Neutrophil (primary cell): ENCODE data around the gene ADAMTS13.
"Not testable (repeated sequence)": the region's sequence is repeated elsewhere in the genome, so short reads cannot be mapped to it uniquely, and the experiment has no call there.

Experiments used
- H3K27ac ChIP-seq: fragments of 200-600 bp; sonication (generic); 2 replicates; pipeline ENCODE4 v1.5.1; 2016; ENCODE audit warnings: mild to moderate bottlenecking, moderate library complexity
- H3K27me3 ChIP-seq: fragments of 200-600 bp; sonication (generic); 2 replicates; pipeline ENCODE4 v1.6.0; 2016; ENCODE audit warnings: mild to moderate bottlenecking
- H3K36me3 ChIP-seq: fragments of 200-600 bp; sonication (generic); 2 replicates; pipeline ENCODE4 v1.5.1; 2017
- H3K4me1 ChIP-seq, 2 experiments: fragments of 200-600 bp in 1 of 2; sonication (generic) in 1 of 2; 1 replicate in 1 of 2; 2 replicates in 1 of 2; pipeline versions ENCODE4 v1.5.1 to v1.6.1; 2013 to 2016; ENCODE audit warnings: low read depth in 1 of 2, low read length in 1 of 2, mild to moderate bottlenecking in 1 of 2, moderate library complexity in 1 of 2; ENCODE audit not compliant: control insufficient read depth in 1 of 2, insufficient read depth in 1 of 2
- H3K4me3 ChIP-seq, 2 experiments: fragments of 200-600 bp in 1 of 2; sonication (generic) in 1 of 2; 1 replicate in 1 of 2; 2 replicates in 1 of 2; pipeline ENCODE4 v1.5.1; 2013 to 2016; ENCODE audit warnings: low read depth in 1 of 2, low read length in 1 of 2, mild to moderate bottlenecking in 1 of 2, moderate library complexity in 1 of 2
- H3K9me3 ChIP-seq: fragments of 200-600 bp; sonication (generic); 2 replicates; pipeline ENCODE4 v1.5.1; 2016
- CTCF ChIP-seq: fragments of 200-600 bp; sonication (generic); IDR thresholded peaks from 2 replicates; pipeline ENCODE4 v1.5.1; 2016; ENCODE audit warnings: antibody characterized with exemption

ADAMTS13 gene

GRCh38 chr9:133389025-133389557 lies 33.1 kb upstream of the ADAMTS13 start:
- no peaks in the 10 kb centered on the region for H3K4me1 ChIP-seq
- no peak overlapping the region for H3K27ac ChIP-seq
- no peaks in the 10 kb centered on the region for H3K36me3 ChIP-seq
- no peak overlapping the region for H3K4me3 ChIP-seq
- H3K9me3 ChIP-seq = no peaks in the 10 kb centered on the region
- peaks cover 5% of the 10 kb centered on the region for H3K27me3 ChIP-seq
- no peak for TF ChIP-seq CTCF

GRCh38 chr9:133389562-133389961 lies 32.6 kb upstream of the ADAMTS13 start:
- no peak for TF ChIP-seq CTCF
- Histone ChIP-seq H3K27ac (no peak overlapping the region), H3K36me3 (no peaks in the 10 kb centered on the region), H3K9me3 (no peaks in the 10 kb centered on the region), H3K4me3 (no peak overlapping the region), H3K27me3 (peaks cover 9% of the 10 kb centered on the region), H3K4me1 (no peaks in the 10 kb centered on the region)

- no peak for TF ChIP-seq CTCF
- peaks cover 15% of the 10 kb centered on the region for H3K27me3 ChIP-seq
- H3K9me3 ChIP-seq = no peaks in the 10 kb centered on the region
- H3K36me3 ChIP-seq = no peaks in the 10 kb centered on the region
- no peaks in the 10 kb centered on the region for H3K4me1 ChIP-seq
- H3K4me3 ChIP-seq = no peak overlapping the region
- H3K27ac ChIP-seq = no peak overlapping the region
Observed at GRCh38 chr9:133390713-133391112, 31.5 kb upstream of the ADAMTS13 start.

GRCh38 chr9:133391449-133391848 lies 30.7 kb upstream of the ADAMTS13 start:
- H3K4me3 ChIP-seq, H3K9me3 ChIP-seq, H3K27ac ChIP-seq, H3K4me1 ChIP-seq, H3K36me3 ChIP-seq: not testable (repeated sequence)
- peaks cover 15% of the 10 kb centered on the region for H3K27me3 ChIP-seq

- peaks cover 23% of the 10 kb centered on the region for H3K27me3 ChIP-seq
- H3K4me1 ChIP-seq, H3K27ac ChIP-seq, H3K36me3 ChIP-seq, H3K9me3 ChIP-seq, H3K4me3 ChIP-seq: not testable (repeated sequence)
Observed at GRCh38 chr9:133392308-133392707, 29.9 kb upstream of the ADAMTS13 start.

- Histone ChIP-seq H3K9me3 (no peaks in the 10 kb centered on the region), H3K27me3 (peaks cover 31% of the 10 kb centered on the region), H3K4me3 (no peak overlapping the region), H3K27ac (no peak overlapping the region), H3K4me1 (no peaks in the 10 kb centered on the region), H3K36me3 (no peaks in the 10 kb centered on the region)
- TF ChIP-seq CTCF = no peak
Observed at GRCh38 chr9:133393399-133393798, 28.8 kb upstream of the ADAMTS13 start.
